GDM1 (cell line): Measurements from ENCODE around the gene RADIL.

Experiments used
- DNase-seq: peaks from one replicate; lab custom pipeline; 2025; lab: John Stamatoyannopoulos, UW

The RADIL gene

DNA sequence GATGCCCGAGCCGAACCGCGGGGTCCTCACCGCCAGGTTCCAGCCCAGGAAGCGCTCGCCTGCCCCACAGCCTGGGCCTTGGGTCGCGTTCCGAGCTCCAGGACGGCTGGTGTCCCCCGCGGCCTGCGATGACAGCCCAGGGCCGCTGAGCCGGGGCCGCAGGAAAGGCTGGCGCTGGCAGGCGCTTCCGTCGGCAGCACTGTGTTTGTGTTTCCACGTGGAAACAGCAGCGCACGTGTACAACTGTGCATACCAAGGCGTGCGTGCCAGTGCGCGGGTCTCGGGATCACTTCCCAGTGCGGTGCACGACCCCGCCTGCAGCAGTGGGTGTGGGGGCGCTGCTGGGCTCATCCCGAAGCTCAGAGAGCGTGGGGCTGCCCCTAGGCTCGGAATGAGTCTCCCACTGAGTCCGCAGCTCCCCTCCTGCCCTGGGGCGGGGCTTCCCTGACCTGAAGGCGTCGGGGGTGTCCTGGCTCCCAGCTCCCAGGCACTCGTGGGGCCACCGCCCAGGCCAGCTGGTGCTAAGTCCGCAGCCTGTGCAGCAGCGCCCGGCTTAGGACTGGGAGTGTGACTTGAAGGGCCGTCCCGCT, 90.9 kb downstream of the RADIL start:
- no peak for DNase-seq

- no peak for DNase-seq
These were observed 91.6 kb downstream of the RADIL start for GRCh38 chr7:4791738-4792536.

GRCh38 chr7:4791101-4791737, 92.3 kb downstream of the RADIL start:
- DNase-seq: no peak

GRCh38 chr7:4790516-4790991, 93.0 kb downstream of the RADIL start:
- DNase-seq: no peak

GRCh38 chr7:4790078-4790465, 93.4 kb downstream of the RADIL start:
- DNase-seq: no peak

GRCh38 chr7:4789194-4790077, 94.1 kb downstream of the RADIL start:
- DNase-seq: no peak

GRCh38 chr7:4788627-4789189, 94.8 kb downstream of the RADIL start:
- no peak for DNase-seq

- DNase-seq: no peak
These were observed 95.4 kb downstream of the RADIL start for GRCh38 chr7:4787947-4788626.

GRCh38 chr7:4787541-4787940, 96.0 kb downstream of the RADIL start:
- no peak for DNase-seq

- no peak for DNase-seq
These were observed 97.5 kb downstream of the RADIL start for GRCh38 chr7:4786015-4786414.

- DNase-seq: no peak
These were observed 98.1 kb downstream of the RADIL start for GRCh38 chr7:4785371-4785770.

DNA sequence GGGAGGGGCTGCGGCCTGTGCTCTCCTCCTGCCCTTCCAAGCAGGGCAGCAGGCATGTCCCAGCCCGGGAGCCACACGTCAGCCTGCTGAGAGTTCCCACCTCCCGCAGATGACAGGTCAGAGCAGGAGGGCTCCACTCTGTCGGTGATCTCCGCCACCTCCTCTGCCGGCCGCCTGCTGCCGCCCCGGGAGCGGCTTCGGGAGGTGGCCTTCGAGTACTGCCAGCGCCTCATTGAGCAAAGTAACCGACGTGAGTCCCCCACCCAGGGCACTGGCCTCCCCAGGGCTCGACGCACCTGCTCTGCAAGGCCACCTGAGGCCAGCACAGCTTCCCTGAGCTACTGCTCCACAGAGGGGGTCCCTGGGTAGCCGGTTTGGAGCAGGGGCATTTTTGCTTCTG, 98.7 kb downstream of the RADIL start:
- DNase-seq: no peak

GRCh38 chr7:4783762-4784351, 99.7 kb downstream of the RADIL start:
- no peak for DNase-seq

DNA sequence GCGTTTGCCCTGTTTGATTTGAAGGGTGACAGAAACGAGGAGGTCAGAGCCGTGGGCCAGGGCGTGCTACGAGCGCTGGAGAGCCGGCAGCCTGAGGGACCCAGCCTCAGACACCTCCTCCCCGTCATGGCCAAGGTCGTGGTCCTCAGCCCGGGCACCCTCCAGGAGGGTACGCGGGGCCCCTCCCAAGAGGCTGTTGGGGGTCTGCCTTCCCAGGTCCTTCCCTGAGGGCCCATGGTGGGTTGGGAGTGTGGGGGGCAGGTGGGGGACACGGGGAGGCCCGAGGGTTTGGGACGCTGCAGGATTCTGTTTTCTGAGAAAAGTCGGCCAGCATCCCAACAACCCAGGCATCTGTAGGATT, 100.2 kb downstream of the RADIL start:
- DNase-seq: no peak

DNA sequence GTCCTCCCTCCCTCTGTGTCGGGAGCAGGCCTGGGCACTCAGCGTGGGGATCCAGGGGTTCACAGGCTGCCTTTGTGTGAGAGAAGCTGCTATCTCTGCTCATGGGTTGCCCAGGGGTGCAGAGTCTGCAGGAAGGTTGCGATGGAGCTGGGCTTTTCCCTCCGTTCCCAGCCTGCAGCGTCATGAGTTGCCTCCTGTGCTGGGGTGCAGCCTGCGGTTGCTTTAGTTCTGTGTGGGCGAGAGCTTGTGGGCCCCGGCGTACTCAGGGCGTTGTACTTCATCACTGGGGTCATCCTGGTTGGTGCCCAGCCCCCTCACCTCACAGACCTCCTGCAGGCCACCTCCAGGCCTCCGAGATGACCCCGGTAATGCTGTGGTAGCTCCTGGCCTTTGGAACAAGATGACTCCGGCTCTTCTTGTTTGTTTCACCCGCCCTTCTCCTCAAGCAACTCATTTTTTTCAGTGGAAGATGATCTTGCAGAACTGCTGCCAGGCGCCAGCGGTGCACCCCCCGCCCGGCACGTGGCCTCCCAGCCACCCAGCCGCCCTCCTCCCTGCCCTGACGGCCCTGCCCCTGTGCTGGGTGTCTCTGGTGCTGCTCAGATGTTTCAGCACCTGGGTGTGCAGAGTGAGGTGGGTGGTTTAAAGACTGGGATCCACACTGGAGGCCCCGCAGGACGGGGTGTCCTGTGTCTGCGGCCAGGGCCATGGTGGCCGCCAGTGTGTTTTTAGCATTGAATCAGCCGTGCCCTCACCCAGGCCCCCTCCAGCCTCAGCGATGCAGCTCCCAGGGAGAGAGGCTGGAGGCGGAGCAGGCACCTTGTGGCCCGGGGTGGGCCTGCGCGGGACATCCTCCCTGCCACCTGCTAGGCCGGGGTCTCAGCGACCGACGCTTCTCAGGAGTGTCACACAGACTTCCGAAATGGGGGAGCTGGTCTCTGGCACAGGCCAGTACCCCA, 100.9 kb downstream of the RADIL start:
- DNase-seq: no peak

GRCh38 chr7:4781366-4782069, 102.0 kb downstream of the RADIL start:
- DNase-seq: no peak

GRCh38 chr7:4779118-4779517, 104.4 kb downstream of the RADIL start:
- DNase-seq: no peak

GRCh38 chr7:4775848-4776623, 107.5 kb downstream of the RADIL start:
- DNase-seq: no peak
